GM12801 (cell line): ENCODE results near the gene SYNE1.

Experiments
- CTCF ChIP-seq: IDR thresholded peaks from one replicate; pipeline ENCODE4 v1.5.1; 2011; ENCODE audit warnings: control low read depth; ENCODE audit not compliant: insufficient read length; ENCODE audit errors: extremely low read depth

The SYNE1 gene

GRCh38 chr6:152206072-152206818 is 430.9 kb downstream of the SYNE1 start:
- no peak for TF ChIP-seq CTCF

GRCh38 chr6:152204591-152204990 is 432.6 kb downstream of the SYNE1 start:
- no peak for TF ChIP-seq CTCF

GRCh38 chr6:152201120-152201519 is 436.0 kb downstream of the SYNE1 start:
- no peak for TF ChIP-seq CTCF

GRCh38 chr6:152195896-152196295 is 441.3 kb downstream of the SYNE1 start:
- TF ChIP-seq CTCF, result no peak

GRCh38 chr6:152189736-152190135 is 447.4 kb downstream of the SYNE1 start:
- TF ChIP-seq CTCF, result no peak

GRCh38 chr6:152188011-152188410 is 449.2 kb downstream of the SYNE1 start:
- no peak for TF ChIP-seq CTCF

- no peak for TF ChIP-seq CTCF
Measured at GRCh38 chr6:152186840-152187239, 450.3 kb downstream of the SYNE1 start.
